Chondrocyte (in vitro differentiated cells): Measurements from ENCODE around the gene SPDYC. TPM values are rescaled to one million over a fixed set of nuclear protein-coding genes. Genes with fewer than 3 reads are reported as not detected.

Experiments used
- DNase-seq: peaks from one replicate; pipeline ENCODE4 v3.0.0; 2021; ENCODE audit warnings: mixed read lengths, low spot score
- H3K27ac Mint-ChIP-seq: one replicate; pipeline ENCODE4 v1.8.0; 2021; ENCODE audit warnings: mild to moderate bottlenecking, moderate library complexity, mixed read lengths; ENCODE audit not compliant: unreplicated experiment
- H3K27me3 Mint-ChIP-seq: 2 replicates; pipeline ENCODE4 v1.8.0; 2021; ENCODE audit warnings: low read depth, mixed read lengths
- H3K36me3 Mint-ChIP-seq: 2 replicates; pipeline ENCODE4 v1.8.0; 2021; ENCODE audit warnings: low read depth, mixed read lengths
- H3K4me1 Mint-ChIP-seq: 2 replicates; pipeline ENCODE4 v1.8.0; 2021; ENCODE audit warnings: low read depth, mild to moderate bottlenecking, mixed read lengths
- H3K4me3 Mint-ChIP-seq: one replicate; pipeline ENCODE4 v1.8.0; 2021; ENCODE audit warnings: mild to moderate bottlenecking, moderate library complexity, mixed read lengths; ENCODE audit not compliant: unreplicated experiment
- H3K9me3 Mint-ChIP-seq: 2 replicates; pipeline ENCODE4 v1.8.0; 2021; ENCODE audit warnings: low read depth, mixed read lengths
- total RNA-seq: library from RNA; stranded (reverse); gene quantifications from 3 replicates; pipeline ENCODE4 v1.2.1, GENCODE V29; 2021
- TF ChIP-seq, protein P1 (sequence below): fragments of 200-600 bp; sonication (generic); IDR thresholded peaks from 2 replicates; pipeline ENCODE4 v1.5.0; 2021; ENCODE audit warnings: antibody characterized with exemption, mild to moderate bottlenecking, moderate library complexity

The SPDYC gene
- total RNA-seq, 1 donor from 2014 or later: not detected

DNA sequence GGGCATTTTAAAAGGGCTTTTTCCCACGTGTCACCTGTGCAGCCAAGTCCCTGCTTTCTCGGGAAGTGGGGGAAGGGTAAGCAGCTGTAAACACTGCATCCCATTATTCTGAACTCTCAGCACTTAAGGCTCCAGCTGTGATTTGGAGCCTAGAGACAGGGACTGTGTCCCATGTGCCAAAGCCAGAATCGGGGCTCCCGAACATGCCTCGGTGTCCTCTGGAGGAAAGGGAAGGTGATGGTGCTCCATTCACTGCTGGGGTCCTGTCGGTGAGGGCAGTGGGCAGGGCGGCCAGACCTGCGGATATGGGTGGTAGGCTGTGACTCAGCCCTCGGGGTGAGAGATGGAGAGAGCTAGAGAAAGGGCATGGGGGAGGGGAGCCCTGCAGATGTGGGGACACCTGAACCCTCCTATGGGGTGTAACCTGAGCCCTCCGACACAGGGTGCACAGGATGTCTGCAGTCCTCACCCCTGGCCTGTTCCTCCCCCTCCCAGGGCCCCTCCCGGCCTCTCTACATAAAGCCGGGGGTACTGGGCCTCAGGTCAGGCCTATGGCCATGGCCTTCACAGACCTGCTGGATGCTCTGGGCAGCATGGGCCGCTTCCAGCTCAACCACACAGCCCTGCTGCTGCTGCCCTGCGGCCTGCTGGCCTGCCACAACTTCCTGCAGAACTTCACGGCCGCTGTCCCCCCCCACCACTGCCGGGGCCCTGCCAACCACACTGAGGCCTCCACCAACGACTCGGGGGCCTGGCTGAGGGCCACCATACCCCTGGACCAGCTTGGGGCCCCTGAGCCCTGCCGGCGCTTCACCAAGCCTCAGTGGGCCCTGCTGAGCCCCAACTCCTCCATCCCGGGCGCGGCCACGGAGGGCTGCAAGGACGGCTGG, 43.5 kb downstream of the SPDYC start:
- no peaks in the 10 kb centered on the region for H3K9me3 Mint-ChIP-seq
- no peaks in the 10 kb centered on the region for H3K4me1 Mint-ChIP-seq
- H3K27me3 Mint-ChIP-seq: no peaks in the 10 kb centered on the region
- TF ChIP-seq, protein P1, sequence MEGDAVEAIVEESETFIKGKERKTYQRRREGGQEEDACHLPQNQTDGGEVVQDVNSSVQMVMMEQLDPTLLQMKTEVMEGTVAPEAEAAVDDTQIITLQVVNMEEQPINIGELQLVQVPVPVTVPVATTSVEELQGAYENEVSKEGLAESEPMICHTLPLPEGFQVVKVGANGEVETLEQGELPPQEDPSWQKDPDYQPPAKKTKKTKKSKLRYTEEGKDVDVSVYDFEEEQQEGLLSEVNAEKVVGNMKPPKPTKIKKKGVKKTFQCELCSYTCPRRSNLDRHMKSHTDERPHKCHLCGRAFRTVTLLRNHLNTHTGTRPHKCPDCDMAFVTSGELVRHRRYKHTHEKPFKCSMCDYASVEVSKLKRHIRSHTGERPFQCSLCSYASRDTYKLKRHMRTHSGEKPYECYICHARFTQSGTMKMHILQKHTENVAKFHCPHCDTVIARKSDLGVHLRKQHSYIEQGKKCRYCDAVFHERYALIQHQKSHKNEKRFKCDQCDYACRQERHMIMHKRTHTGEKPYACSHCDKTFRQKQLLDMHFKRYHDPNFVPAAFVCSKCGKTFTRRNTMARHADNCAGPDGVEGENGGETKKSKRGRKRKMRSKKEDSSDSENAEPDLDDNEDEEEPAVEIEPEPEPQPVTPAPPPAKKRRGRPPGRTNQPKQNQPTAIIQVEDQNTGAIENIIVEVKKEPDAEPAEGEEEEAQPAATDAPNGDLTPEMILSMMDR: no peak
- no peak overlapping the region for H3K27ac Mint-ChIP-seq
- DNase-seq: no peak
- H3K4me3 Mint-ChIP-seq: no peak overlapping the region
- peaks cover 18% of the 10 kb centered on the region for H3K36me3 Mint-ChIP-seq

GRCh38 chr11:65214212-65214845, 44.3 kb downstream of the SPDYC start:
- Mint-ChIP-seq H3K4me1 (no peaks in the 10 kb centered on the region), H3K4me3 (no peak overlapping the region), H3K27ac (no peak overlapping the region), H3K27me3 (no peaks in the 10 kb centered on the region), H3K36me3 (peaks cover 12% of the 10 kb centered on the region), H3K9me3 (no peaks in the 10 kb centered on the region)
- TF ChIP-seq, protein P1: no peak
- DNase-seq: no peak

GRCh38 chr11:65215441-65216076, 45.5 kb downstream of the SPDYC start:
- H3K4me3 Mint-ChIP-seq: no peak overlapping the region

GRCh38 chr11:65216830-65217229, 46.8 kb downstream of the SPDYC start:
- TF ChIP-seq, protein P1: no peak
- no peaks in the 10 kb centered on the region for H3K27me3 Mint-ChIP-seq
- no peaks in the 10 kb centered on the region for H3K36me3 Mint-ChIP-seq
- H3K4me3 Mint-ChIP-seq: no peak overlapping the region
- no peak for DNase-seq
- no peak overlapping the region for H3K27ac Mint-ChIP-seq
- H3K4me1 Mint-ChIP-seq: no peaks in the 10 kb centered on the region
- no peaks in the 10 kb centered on the region for H3K9me3 Mint-ChIP-seq

More at GRCh38 chr11:65215441-65216076, 45.5 kb downstream of the SPDYC start:
- TF ChIP-seq, protein P1: no peak
- H3K27ac Mint-ChIP-seq: no peak overlapping the region
- H3K27me3 Mint-ChIP-seq: no peaks in the 10 kb centered on the region
- DNase-seq: no peak
- peaks cover 2% of the 10 kb centered on the region for H3K36me3 Mint-ChIP-seq
- no peaks in the 10 kb centered on the region for H3K4me1 Mint-ChIP-seq
- no peaks in the 10 kb centered on the region for H3K9me3 Mint-ChIP-seq
